ENCODE measurements around the gene IQSEC1.

Gene IQSEC1

DNA sequence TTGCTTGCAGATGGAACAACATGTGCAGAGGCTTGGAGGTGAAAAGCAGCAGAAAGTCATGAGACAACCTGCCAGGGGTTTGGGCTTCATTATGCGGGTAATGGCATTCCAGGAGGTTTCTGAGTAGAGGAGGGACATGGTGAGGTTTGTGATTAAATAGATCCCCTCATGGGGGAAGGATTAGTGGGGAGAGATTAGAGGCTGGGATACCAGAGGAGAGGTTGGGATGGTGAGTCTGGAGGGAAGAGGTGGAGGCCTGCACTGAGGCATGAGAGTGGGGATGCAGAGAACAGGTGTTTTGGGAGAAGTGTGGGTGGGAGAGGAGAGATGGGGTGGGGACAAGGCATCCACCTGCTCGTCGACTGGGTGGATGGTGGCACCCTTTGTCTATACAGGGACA lies 6.8 kb upstream of the IQSEC1 start:
- no peak overlapping the region for H3K4me3 ChIP-seq (ENCODE audit: low read depth, low read length)
- TF ChIP-seq MYC (IDR thresholded peaks at IDR 0.05; ENCODE audit: low read depth, low read length) (no peak), POLR2A (IDR thresholded peaks at IDR 0.05; ENCODE audit: extremely low read depth, insufficient read length) (no peak)
- TF ChIP-seq, protein P1, sequence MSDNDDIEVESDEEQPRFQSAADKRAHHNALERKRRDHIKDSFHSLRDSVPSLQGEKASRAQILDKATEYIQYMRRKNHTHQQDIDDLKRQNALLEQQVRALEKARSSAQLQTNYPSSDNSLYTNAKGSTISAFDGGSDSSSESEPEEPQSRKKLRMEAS (IDR thresholded peaks at IDR 0.05; ENCODE audit: low read depth, low read length): no peak
- TF ChIP-seq, protein P2, sequence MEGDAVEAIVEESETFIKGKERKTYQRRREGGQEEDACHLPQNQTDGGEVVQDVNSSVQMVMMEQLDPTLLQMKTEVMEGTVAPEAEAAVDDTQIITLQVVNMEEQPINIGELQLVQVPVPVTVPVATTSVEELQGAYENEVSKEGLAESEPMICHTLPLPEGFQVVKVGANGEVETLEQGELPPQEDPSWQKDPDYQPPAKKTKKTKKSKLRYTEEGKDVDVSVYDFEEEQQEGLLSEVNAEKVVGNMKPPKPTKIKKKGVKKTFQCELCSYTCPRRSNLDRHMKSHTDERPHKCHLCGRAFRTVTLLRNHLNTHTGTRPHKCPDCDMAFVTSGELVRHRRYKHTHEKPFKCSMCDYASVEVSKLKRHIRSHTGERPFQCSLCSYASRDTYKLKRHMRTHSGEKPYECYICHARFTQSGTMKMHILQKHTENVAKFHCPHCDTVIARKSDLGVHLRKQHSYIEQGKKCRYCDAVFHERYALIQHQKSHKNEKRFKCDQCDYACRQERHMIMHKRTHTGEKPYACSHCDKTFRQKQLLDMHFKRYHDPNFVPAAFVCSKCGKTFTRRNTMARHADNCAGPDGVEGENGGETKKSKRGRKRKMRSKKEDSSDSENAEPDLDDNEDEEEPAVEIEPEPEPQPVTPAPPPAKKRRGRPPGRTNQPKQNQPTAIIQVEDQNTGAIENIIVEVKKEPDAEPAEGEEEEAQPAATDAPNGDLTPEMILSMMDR (IDR thresholded peaks at IDR 0.05; ENCODE audit: low read depth, low read length): no peak
- DNase-seq (ENCODE audit: low read depth): no peak

DNA sequence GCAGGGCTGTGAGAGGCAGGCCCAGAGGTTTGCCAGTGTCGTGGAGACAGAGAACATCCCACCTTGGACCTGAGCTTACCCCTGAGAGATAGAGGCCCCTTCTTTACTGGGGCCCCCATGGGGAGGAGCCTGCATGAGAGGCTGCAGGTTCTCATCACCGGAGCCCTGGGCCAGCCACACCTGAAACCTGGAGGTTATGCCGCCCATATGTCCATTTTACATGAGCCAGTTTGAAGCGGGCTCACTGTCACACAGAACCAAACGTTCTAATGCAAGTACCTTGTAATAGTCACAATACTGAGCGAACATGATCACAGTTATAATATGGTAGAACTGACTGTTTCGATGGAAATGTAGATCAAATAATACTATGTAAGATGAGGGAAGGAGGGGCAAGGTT lies 6.3 kb upstream of the IQSEC1 start:
- TF ChIP-seq, protein P2 (IDR thresholded peaks at IDR 0.05; ENCODE audit: low read depth, low read length): no peak
- TF ChIP-seq MYC (IDR thresholded peaks at IDR 0.05; ENCODE audit: low read depth, low read length): no peak
- TF ChIP-seq, protein P1 (IDR thresholded peaks at IDR 0.05; ENCODE audit: low read depth, low read length): no peak
- TF ChIP-seq POLR2A (IDR thresholded peaks at IDR 0.05; ENCODE audit: extremely low read depth, insufficient read length): no peak
- H3K4me3 ChIP-seq (ENCODE audit: low read depth, low read length): no peak overlapping the region
- DNase-seq (ENCODE audit: low read depth): no peak

DNA sequence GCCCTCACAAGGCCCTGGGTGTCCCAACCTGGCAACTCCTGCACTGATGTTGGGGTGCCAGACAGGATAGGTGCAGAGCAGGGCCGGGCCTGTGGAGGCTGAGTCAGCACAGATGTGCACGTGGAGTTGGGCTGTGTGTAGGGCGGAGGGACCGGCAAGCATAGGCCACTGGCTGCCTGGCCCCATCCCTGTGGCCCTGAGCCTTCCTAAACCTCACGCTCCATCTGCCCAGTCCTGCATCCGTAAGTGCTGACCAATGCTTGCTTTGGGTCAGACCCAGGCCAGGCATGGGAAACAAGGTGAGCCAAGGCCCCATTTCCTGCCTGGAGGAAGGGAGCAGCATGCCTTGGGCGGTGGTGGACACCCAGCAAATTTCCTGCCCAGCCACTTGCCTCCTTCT lies 5.8 kb upstream of the IQSEC1 start:
- no peak overlapping the region for H3K4me3 ChIP-seq (ENCODE audit: low read depth, low read length)
- DNase-seq (ENCODE audit: low read depth): no peak
- TF ChIP-seq, protein P1 (IDR thresholded peaks at IDR 0.05; ENCODE audit: low read depth, low read length): no peak; the same call in 1 of the 2 replicates
- TF ChIP-seq MYC (IDR thresholded peaks at IDR 0.05; ENCODE audit: low read depth, low read length) (no peak), POLR2A (IDR thresholded peaks at IDR 0.05; ENCODE audit: extremely low read depth, insufficient read length) (no peak)
- TF ChIP-seq, protein P2 (IDR thresholded peaks at IDR 0.05; ENCODE audit: low read depth, low read length): no peak

DNA sequence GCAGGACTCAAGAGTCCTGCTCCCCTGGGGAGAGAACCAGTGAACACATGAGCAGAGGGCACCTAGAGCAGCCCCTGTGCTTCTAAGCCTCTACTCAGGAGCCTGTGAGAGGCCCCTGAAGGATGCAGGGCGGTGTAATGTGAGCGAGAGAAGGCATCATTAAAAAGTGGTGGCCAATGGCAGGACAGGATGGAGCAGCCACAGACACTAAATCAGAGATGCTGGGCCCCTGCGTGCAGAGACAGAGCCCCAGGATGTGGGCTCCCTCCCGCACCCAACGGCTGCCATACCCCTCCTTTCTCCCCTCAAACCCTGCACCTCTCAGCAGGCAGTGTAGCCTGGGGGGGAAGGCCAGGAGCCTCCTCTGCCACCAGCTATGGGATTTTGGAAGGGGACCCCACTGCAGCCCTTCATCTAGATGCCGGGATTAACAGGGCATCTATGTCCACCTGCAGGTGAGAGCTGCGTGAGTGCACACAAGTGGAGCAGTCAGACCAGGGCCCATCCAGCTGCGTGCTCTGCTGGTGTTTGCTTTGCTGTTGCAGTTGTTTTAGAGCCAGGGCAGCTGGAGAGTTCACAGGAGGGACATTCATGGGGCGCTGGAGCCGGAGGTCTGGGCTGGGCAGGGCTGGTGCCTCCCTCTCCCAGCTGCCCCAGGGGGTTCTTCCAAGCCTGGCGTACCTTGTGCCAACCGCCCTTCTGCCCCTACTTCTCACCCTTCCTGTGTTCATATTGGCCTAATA lies 5.1 kb upstream of the IQSEC1 start:
- H3K4me3 ChIP-seq (ENCODE audit: low read depth, low read length): no peak overlapping the region
- TF ChIP-seq, protein P2 (IDR thresholded peaks at IDR 0.05; ENCODE audit: low read depth, low read length): no peak
- TF ChIP-seq, protein P1 (IDR thresholded peaks at IDR 0.05; ENCODE audit: low read depth, low read length): no peak
- no peak for TF ChIP-seq POLR2A (IDR thresholded peaks at IDR 0.05; ENCODE audit: extremely low read depth, insufficient read length)
- TF ChIP-seq MYC (IDR thresholded peaks at IDR 0.05; ENCODE audit: low read depth, low read length): no peak
- DNase-seq (ENCODE audit: low read depth): no peak

DNA sequence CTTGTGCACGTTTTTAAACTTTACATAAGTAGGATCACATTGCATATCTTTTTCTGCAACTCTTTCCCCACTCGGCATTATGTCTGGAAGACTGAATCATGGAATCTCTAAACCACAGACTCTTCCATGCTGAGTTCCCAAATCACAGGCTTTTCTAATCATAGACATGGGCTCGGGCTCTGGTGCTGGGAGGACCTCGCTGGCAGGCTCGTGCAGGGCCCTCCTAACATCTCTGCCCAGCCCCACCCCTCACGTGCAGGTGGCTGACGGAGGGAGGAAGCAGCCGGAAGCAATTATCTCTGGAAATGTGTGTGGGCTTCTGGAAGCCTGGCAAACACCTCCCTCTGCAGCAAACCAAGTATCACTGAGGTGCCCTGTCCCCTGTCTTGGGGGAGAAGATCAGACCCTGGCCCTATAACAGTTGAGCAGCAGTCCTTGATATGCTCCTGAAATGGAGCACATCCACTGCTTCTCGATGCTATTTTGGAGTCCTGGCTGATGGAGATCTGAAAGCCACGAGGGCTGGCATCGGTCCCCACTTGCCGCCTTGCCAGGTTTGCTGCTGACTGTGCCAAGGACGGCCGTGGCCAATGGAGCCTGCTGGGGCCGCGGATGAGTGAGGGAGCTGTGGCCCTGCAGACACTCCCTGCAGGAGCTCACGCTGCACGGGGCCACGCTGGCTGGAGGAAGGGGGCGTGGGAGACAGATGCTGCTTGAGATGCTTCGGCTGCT lies 4.4 kb upstream of the IQSEC1 start:
- TF ChIP-seq POLR2A (IDR thresholded peaks at IDR 0.05; ENCODE audit: extremely low read depth, insufficient read length): no peak
- TF ChIP-seq MYC (IDR thresholded peaks at IDR 0.05; ENCODE audit: low read depth, low read length): no peak
- TF ChIP-seq, protein P1 (IDR thresholded peaks at IDR 0.05; ENCODE audit: low read depth, low read length): no peak
- TF ChIP-seq, protein P2 (IDR thresholded peaks at IDR 0.05; ENCODE audit: low read depth, low read length): no peak
- no peak for DNase-seq (ENCODE audit: low read depth)
- no peak overlapping the region for H3K4me3 ChIP-seq (ENCODE audit: low read depth, low read length)
